ENCODE results near the gene KRT74.

The KRT74 gene

DNA sequence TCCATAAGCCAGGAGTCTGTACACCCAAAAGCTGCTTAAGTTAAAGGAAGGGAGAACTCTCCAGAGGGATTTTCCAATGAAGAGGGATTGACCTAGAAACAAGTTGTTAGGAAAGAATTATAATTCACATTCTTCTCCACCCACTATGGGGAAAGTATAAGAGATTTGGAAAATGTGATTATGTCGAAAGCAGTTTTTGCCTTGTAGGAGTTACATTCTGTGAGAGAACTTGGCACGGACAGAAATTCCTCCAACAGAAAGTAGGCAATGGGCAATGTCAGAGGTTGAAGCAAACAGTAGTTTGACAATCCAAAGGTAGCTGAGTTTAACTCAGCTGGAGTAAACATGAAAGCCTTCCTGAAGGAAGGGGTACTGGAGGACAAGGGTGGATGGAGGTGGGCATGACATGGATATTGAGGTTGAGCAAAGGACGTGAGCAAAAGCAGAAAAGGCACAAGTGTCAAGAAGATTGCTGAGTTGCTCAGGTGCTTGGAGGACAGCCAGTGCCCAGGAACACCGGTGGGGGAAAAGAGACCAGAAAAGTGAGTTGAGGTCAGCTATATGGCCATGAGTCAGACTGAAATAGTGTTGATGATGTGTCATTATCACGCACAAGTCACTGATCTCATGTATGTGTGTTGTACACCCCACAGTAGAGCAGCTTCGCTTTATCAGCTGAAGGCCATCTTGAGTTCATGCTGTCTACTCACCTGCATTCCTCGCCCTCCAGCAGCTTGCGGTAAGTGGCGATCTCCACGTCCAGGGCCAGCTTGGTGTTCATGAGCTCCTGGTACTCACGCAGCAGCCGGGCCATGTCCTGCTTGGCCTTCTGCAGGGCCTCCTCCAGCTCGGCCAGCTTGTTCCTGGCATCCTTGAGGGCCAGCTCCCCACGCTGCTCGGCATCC, 57.5 kb downstream of the KRT74 start:
- peak overlapping the region in 15 of 21 experiments; percentile 3 to 89 (median 70) for H3K27ac ChIP-seq
- peak overlapping the region; percentile 5 to 49 (median 34) for H3K4me3 ChIP-seq

Data from skin epidermis (tissue), 12 donors.